ENCODE data around the gene TTN. TPM values are rescaled to one million over a fixed set of nuclear protein-coding genes. Genes with fewer than 3 reads are reported as not detected.

TTN gene
- total RNA-seq, 2 donors from 2014 or later, result 1,330 to 3,257 TPM

- Histone ChIP-seq H3K4me3 (no peak overlapping the region), H3K9me3 (no peaks in the 10 kb centered on the region), H3K27me3 (no peaks in the 10 kb centered on the region), H3K36me3 (no peaks in the 10 kb centered on the region), H3K4me1 (peaks cover 0 to 7% of the 10 kb centered on the region in 2 donors), H3K27ac (no peak overlapping the region)
- no peak for DNase-seq (ENCODE audit: low spot score)
- TF ChIP-seq CTCF (IDR thresholded peaks at IDR 0.05), result no peak
These were observed 19.9 kb upstream of the TTN start for GRCh38 chr2:178827111-178827510.

DNA sequence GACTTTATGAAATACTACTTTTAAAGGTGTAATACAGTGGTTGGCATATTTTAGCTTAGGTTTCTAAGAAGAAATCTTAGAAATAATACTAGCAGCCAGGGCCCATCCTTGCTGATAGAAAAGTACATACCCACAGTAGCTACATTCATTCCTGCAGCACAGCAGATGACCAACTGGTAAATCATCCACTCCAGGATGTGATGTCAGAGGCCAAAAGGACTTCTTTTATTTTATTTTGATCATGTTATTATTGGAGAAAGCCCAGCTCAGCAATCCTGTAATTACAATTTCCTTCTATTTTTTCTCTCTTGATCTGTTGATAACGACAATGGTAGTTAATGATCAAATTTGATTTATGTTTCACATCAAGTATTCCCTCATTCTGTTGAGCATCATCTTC, 18.0 kb upstream of the TTN start:
- DNase-seq (ENCODE audit: low spot score), result no peak
- Histone ChIP-seq H3K27me3 (no peaks in the 10 kb centered on the region), H3K4me3 (no peak overlapping the region), H3K9me3 (no peaks in the 10 kb centered on the region), H3K4me1 (peaks cover 0 to 7% of the 10 kb centered on the region in 2 donors), H3K36me3 (no peaks in the 10 kb centered on the region), H3K27ac (no peak overlapping the region)
- TF ChIP-seq CTCF (IDR thresholded peaks at IDR 0.05), result no peak

DNA sequence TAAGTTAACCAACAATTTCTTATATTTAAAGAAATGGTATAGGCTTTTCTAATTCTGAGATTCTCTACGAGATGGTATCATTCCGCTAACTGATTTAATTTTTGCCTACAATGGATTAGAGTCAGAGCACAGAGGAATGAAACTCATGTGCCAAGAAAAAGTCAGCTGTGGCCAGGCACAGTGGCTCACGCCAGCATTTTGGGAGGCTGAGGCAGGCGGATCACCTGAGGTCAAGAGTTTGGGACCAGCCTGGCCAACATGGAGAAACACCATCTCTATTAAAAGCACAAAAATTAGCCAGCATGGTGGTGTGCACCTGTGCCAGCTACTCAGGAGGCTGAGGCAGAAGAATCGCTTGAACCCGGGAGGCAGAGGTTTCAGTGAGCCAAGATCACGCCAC, 17.0 kb upstream of the TTN start:
- Histone ChIP-seq H3K27me3 (no peaks in the 10 kb centered on the region), H3K4me1 (peaks cover 0 to 10% of the 10 kb centered on the region in 2 donors), H3K36me3 (no peaks in the 10 kb centered on the region), H3K4me3 (no peak overlapping the region), H3K27ac (no peak overlapping the region), H3K9me3 (no peaks in the 10 kb centered on the region)
- TF ChIP-seq CTCF (IDR thresholded peaks at IDR 0.05), result no peak
- no peak for DNase-seq (ENCODE audit: low spot score)

DNA sequence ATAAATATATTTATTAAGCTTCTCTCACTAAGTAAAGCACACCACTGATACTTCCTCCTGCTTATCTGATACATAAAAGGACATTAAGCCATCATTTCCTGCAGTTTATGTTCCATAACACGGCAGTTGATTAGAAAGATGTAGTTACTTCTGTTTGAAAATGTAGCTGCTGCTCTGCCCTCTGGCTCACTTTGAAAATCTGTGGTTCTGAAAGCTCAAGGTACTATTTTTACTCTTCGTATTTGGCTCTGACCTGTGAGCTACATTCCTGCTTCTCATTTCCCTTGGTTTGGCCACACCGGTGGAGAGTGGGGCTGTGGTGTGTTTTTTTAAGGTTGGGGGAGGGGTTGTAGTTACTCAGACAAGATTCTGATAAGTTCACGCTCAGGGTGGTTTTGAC, 12.8 kb upstream of the TTN start:
- no peaks in the 10 kb centered on the region for H3K36me3 ChIP-seq
- no peaks in the 10 kb centered on the region for H3K9me3 ChIP-seq
- TF ChIP-seq CTCF (IDR thresholded peaks at IDR 0.05), result no peak
- DNase-seq (ENCODE audit: low spot score), result no peak
- peak overlapping the region; percentile 8 to 15 for H3K4me3 ChIP-seq
- peaks cover 0 to 11% of the 10 kb centered on the region in 2 donors for H3K4me1 ChIP-seq
- no peaks in the 10 kb centered on the region for H3K27me3 ChIP-seq
- H3K27ac ChIP-seq, result peak overlapping the region; percentile 57 to 85

GRCh38 chr2:178819147-178819875, 12.1 kb upstream of the TTN start:
- no peaks in the 10 kb centered on the region for H3K27me3 ChIP-seq
- no peaks in the 10 kb centered on the region for H3K36me3 ChIP-seq
- peak overlapping the region; percentile 57 to 85 for H3K27ac ChIP-seq
- DNase-seq (ENCODE audit: low spot score), result no peak
- H3K4me3 ChIP-seq, result peak overlapping the region in 1 of 2 donors; percentile 15
- no peak for TF ChIP-seq CTCF (IDR thresholded peaks at IDR 0.05)
- peaks cover 0 to 11% of the 10 kb centered on the region in 2 donors for H3K4me1 ChIP-seq
- no peaks in the 10 kb centered on the region for H3K9me3 ChIP-seq

DNA sequence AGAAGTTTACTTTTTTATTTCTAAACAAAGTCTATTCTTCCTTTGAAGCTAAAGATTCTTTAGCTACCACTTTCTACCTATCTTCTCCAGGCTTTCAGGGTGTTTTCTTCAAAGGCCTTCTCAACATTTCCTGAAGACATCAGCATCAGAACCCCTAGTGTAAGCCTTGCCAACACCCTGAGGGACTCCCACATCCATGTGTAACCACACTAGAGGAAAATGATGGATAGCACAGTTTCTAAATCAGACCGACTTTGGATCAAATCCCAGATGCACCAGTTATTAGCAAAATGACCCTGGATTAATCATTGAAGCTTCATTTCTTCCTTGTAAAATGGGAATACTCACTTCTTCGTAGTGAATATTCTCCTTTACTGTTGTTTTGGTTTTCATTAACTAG, 4.7 kb upstream of the TTN start:
- peaks cover 0 to 4% of the 10 kb centered on the region in 2 donors for H3K4me1 ChIP-seq
- H3K36me3 ChIP-seq, result no peaks in the 10 kb centered on the region
- no peak for TF ChIP-seq CTCF (IDR thresholded peaks at IDR 0.05)
- H3K4me3 ChIP-seq, result no peak overlapping the region
- no peak for DNase-seq (ENCODE audit: low spot score)
- H3K27ac ChIP-seq, result no peak overlapping the region
- H3K9me3 ChIP-seq, result no peaks in the 10 kb centered on the region
- H3K27me3 ChIP-seq, result no peaks in the 10 kb centered on the region

Measured in right atrium auricular region (tissue), 2 donors.